ENCODE measurements around the gene B3GNT4. TPM values are rescaled to one million over a fixed set of nuclear protein-coding genes. Genes with fewer than 3 reads are reported as not detected.

B3GNT4 gene
- total and polyA plus RNA-seq, 2 of the 4 experiments (the other 2 are of a cell fraction) = 0.18 to 0.53 TPM

- Histone ChIP-seq H3K23ac (ENCODE audit: low read depth, low read length) (no peak overlapping the region), H3K27me3 (ENCODE audit: control insufficient read depth, insufficient read depth, low read length) (peaks cover 11% of the 10 kb centered on the region), H3K36me3 (ENCODE audit: control insufficient read depth, insufficient read depth, low read length) (no peaks in the 10 kb centered on the region), H3K4ac (ENCODE audit: low read depth, low read length) (no peak overlapping the region), H3K9ac (ENCODE audit: low read depth, low read length) (no peak overlapping the region), H3K9me3 (ENCODE audit: control insufficient read depth, insufficient read depth, low read length) (no peaks in the 10 kb centered on the region), H3K4me3 (ENCODE audit: insufficient read depth, low read depth, low read length) (no peak overlapping the region), H3K9me1 (ENCODE audit: insufficient read depth, low read length) (no peaks in the 10 kb centered on the region), H4K5ac (ENCODE audit: low read depth, low read length) (no peak overlapping the region), H2AK5ac (ENCODE audit: low read depth, low read length) (no peak overlapping the region), H3K4me2 (ENCODE audit: low read depth, low read length) (no peak overlapping the region), H4K8ac (ENCODE audit: low read depth in 2 of 2, low read length in 2 of 2) (no peak overlapping the region), H3K18ac (ENCODE audit: low read depth, low read length) (no peak overlapping the region), H2BK120ac (ENCODE audit: low read depth, low read length) (no peak overlapping the region), H2AFZ (replicated peaks; ENCODE audit: low read length, poor library complexity) (no peak overlapping the region), H3K27ac (ENCODE audit: insufficient read depth, low read length) (no peak overlapping the region), H3K4me1 (ENCODE audit: control insufficient read depth, insufficient read depth, low read length) (no peaks in the 10 kb centered on the region), H2AK9ac (replicated peaks; ENCODE audit: low read depth, low read length, poor library complexity) (no peak overlapping the region), H4K91ac (ENCODE audit: insufficient read depth, low read depth, low read length) (no peak overlapping the region), H2BK15ac (ENCODE audit: low read depth, low read length) (no peak overlapping the region), H4K20me1 (ENCODE audit: insufficient read depth, low read length) (no peaks in the 10 kb centered on the region), H2BK20ac (ENCODE audit: low read depth, low read length) (no peak overlapping the region), H3K14ac (replicated peaks; ENCODE audit: low read depth, low read length) (no peak overlapping the region), H2BK5ac (ENCODE audit: low read depth, low read length, poor library complexity, severe bottlenecking) (no peak overlapping the region), H3K56ac (ENCODE audit: extremely low read depth, insufficient read depth, low read length) (no peak overlapping the region), H3K79me1 (ENCODE audit: low read depth in 1 of 2, low read length in 2 of 2) (no peaks in the 10 kb centered on the region)
- no peak for ATAC-seq (ENCODE audit: low read depth)
- dilution Hi-C loops (cut with HindIII; ENCODE audit: low sequenced_read_pairs, unreplicated experiment) (no loop called here), intact Hi-C loops (cut with micrococcal nuclease) (no loop called here), in situ Hi-C loops (cut with MboI; ENCODE audit: low sequenced_read_pairs) (no loop called here)
- ChIA-PET POLR2A (ENCODE audit: unreplicated experiment) (no interaction called here), CTCF (no interaction called here)
- 100% methylated on average over 2 of the region's 7 CpGs; no CpG with 5 or more reads in 1 of the 2 experiments for WGBS, 2 experiments (ENCODE audit: extremely low coverage in 2 of 2, insufficient read length in 1 of 2)
- BruUV-seq (replicated peaks) = no TSS peak
- no peak for TF ChIP-seq RCOR1 (IDR thresholded peaks at IDR 0.05; ENCODE audit: insufficient replicate concordance, low read length)
- no peak for TF ChIP-seq BHLHE40 (IDR thresholded peaks at IDR 0.05; ENCODE audit: low read depth, low read length)
- no peak for TF ChIP-seq USF2 (IDR thresholded peaks at IDR 0.05; ENCODE audit: low read depth, low read length)
- TF ChIP-seq NFE2L2 (IDR thresholded peaks at IDR 0.05; ENCODE audit: low read depth, low read length) = no peak
- TF ChIP-seq RFX5 (IDR thresholded peaks at IDR 0.05; ENCODE audit: low read depth, low read length) = no peak
- TF ChIP-seq ELK1 (IDR thresholded peaks at IDR 0.05; ENCODE audit: borderline replicate concordance, low read depth, low read length) = no peak
- TF ChIP-seq FOS (IDR thresholded peaks at IDR 0.05; ENCODE audit: low read depth, low read length) = no peak
- no peak for DNase-seq
Observed at GRCh38 chr12:122158700-122159285, 44.7 kb upstream of the B3GNT4 start.

All from IMR-90 (cell line).